NCI-H2227 (cell line): ENCODE measurements around the gene PLK2.

Experiments used
- DNase-seq: peaks from one replicate; lab custom pipeline; 2025; ENCODE audit not compliant: unreplicated experiment; lab: John Stamatoyannopoulos, UW

Gene PLK2

DNA sequence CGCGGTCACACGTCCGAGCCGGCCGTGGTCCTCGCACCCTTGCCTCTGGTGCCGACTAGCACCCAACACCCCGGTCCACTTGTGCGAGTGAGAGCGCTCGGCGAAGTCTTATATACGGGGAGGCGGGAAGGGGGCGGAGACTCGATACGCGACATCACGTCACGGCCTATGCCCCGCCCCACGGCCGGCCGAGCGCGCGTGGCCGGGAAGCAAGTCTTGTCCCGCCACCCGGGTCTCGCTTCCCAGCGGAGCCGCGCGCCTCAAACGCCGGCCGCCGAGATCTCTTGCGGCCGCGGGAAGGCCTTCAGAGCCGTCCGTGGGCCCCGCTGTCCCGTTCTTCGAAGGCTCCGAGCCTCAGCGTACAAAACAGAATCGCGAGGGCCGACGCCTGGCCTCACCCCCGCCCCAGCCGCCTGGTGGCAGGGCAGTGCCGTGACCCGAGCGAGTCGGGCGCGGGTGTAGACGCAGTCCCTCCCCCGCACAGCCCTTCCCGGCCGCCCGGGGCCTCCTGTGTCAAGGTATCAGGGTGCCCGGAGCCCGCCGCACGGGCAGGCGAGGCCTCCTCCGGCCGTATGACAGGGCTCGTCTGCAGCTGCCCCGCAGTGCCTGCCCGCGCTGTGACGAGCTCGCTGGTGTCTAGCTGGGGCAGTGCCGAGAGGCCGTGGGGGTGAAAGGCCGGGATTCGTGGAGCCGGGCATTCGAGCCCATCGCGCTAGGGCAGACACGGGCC, at the start of gene PLK2:
PLK2 (minus strand) TSS at position 85 of the 730 bp plus-strand sequence. CDS start 127 bp downstream, outside the sequence.
- peak; percentile 87 for DNase-seq

DNA sequence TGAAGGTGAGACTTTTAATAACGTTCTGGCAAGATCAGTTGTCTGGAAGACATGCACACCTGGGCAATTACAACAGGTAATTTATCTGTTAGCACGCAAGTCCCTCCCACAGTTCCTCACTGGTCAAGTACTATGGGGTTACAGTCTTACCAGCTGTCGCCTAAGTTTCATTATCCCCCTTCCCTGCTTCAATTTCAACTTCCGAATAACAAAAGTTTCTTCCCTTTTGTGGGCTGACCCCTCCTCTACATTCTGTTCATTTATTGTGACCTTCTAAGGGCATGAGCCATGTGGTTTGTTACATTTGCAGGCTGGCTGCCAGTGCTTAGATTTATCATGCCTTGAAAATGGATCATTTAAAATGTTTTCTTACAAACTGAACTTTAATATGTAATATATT, 47.8 kb upstream of the PLK2 start:
- no peak for DNase-seq

DNA sequence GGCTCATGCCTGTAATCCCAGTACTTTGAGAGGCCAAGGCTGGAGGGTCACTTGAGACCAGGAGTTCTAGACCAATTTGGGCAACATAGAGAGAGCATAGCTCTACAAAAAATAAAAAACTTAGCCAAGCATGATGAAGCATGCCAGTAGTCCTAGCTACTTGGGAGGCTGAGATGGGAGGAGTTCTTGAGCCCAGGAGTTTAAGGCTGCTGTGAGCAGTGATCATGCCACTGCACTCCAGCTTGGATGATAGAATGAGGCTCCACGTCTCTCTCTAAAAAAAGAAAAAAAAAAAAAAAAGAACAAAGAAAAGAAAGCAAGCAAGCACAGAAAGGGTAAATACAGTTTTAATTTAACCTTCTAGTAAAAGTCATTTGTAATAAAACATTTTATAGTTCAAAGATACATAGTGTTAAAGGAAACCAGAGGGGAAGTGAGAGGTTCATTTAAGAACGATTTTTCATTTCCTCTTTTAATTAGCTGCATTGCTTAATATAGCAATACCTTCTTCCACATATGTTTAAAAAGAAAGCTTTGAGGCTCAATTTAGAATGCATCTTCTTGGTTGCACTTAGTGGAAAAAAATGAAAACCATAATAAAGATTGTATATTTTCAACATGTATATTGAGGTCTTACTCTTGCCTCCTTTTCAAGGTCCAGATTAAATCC, 46.2 kb upstream of the PLK2 start:
- DNase-seq = no peak

DNA sequence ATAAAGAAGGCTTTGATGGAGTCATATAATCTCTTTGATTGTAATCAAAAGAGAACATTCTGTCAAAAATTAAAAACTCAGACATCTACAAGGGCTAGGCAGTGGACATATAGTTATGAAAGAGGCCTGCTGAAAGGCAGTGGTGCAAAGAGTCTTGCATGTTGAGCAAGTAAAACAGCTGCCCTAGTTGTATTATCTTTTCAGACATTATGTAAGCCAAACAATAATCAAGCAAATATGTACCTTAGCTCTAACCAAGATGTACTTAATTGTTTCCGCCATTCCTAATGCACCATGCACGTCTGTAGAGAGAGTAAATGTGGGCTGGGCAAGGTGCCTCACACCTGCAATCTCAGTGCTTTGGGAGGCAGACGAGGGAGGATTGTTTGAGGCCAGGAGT, 45.6 kb upstream of the PLK2 start:
- DNase-seq = no peak

DNA sequence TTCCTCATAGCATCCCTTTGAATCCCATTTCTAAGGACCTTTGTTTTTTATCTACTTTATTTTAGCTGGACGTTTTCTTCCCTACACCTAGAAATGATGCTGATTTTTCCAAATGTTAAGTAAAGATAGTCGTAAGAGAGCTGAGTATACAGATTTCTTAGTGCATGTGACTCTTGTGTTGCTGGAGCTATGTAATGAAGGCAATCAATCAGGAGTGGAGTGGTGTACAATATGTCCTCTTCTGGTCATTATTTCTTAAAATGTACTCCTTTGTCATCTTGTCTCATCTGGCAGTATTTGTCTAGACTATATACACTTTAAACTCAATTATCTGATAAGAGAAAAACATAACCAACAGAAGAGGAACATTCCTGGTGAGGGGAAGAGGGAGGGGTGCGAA, 44.9 kb upstream of the PLK2 start:
- DNase-seq = no peak

DNA sequence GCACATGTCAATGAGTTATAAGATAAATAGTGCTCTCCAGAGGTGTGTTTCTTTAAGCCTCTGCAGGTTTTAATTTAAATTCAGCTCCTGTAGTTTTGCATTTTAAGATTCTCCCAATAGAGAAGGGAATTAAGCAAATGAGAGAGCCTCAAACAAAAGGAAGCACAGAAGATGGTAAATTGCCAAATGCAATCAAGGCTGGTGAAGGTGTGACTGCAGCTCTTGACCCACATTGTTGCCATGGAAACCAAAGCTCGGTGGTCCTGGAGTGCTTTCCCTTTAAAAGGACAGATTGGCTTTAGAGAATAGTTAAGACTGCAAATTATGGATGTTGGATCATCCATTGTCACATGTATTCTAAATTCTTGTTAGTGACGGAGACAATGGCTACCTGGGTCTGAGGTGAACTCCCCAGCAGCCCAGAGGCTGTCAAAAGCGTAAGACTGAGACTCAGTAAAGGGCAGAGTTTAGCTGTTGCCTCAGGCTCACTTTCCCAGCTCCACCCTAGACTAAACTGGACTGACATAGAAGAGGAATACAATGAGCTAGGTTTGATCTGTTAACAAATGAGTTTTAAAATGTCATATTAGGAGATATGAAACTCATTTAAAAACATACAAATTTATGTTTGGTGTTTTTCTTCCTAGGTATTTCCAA, 43.6 kb upstream of the PLK2 start:
- peak; percentile 26 for DNase-seq

DNA sequence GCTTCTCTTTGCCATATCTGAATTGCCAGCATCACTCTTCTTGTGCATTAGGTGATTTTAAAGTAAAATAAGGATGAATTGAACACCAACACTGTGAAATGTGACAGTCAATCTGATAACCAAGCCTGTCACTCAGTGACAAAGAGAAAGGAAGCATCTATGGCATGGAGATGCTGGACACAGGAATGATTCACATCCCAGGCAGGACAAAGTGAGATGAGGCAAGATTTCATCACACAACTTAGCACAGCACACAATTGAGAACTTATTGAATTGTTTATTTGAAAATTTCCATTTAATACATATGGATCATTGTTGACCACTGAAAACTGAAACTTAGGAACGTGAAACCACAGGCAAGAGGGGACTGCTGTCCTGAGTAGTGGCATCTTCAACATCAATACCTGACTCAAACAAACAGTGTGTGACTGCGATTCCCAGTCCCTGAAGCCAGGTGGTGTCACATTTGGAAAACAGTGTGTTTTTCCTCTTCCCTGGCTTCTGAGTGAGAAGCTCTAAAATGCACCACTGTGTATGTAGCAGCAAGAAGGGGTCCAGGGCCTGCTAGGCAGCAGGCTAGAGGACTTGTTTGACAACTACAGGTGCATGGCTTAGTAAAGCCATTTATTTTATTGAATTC, 42.0 kb upstream of the PLK2 start:
- no peak for DNase-seq

DNA sequence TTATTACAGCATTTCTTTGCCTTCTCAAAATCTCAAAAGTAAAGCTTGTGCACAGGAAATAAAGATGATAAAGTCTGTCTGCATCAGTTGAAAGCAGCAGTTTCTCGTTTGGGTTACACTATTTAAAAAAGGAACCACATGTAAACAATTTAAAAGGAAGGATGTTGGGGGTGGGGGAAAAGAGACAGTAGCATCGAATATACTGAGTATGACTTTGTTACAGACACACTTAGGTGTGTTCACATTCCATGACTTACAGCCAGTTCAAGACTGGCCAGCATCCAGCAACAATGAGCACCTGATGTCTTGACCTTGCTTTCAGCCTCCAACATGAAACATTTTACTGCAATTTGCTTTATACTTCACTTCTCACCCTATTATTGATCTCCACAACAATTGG, 40.1 kb upstream of the PLK2 start:
- DNase-seq = no peak

DNA sequence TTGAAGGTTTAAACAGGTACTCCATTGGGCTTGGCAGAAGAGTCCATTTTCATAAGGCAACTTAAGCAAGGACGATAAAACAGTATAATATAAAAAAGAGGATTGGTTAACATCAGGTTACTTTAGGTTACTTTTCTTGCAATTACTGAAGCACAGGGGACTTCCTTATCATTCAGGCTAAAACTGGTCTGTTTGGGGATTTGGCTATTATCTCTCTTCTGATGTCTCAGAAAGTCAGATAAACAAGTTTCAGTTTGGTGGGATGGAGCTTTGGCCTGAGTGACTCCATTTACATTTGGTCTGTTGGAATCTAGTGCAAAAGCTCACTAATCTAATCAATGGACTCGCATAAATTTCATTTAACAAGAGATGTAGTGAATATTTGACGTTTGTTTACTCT, 39.3 kb upstream of the PLK2 start:
- no peak for DNase-seq

DNA sequence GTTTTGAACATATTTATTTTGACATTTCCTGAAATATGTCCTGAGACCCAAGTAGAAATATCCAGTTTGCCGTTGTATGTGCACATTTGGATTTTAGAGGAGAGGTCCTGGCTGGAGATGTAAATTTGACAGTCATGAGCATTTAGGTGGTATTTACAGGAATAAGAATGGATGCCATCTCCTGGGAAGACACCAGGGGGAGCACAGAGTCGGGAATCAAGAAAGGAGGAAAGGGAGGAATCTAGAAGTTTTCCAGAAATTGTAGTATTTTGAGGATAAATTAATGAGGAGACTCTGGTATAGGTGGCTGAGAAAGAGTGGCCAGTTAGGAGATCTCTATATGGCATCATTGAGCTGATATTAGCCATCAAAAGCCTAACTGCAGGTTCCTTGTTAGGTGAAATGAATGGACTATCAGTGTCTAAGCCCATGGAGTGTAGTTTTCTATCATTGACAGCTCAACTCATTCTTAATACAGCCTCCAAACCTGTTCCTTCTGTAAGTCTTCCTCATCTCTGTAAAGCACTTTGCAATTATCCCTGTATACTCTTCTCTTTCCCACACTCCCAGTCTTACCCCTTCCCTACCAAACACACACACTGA, 38.6 kb upstream of the PLK2 start:
- peak; percentile 44 for DNase-seq

DNA sequence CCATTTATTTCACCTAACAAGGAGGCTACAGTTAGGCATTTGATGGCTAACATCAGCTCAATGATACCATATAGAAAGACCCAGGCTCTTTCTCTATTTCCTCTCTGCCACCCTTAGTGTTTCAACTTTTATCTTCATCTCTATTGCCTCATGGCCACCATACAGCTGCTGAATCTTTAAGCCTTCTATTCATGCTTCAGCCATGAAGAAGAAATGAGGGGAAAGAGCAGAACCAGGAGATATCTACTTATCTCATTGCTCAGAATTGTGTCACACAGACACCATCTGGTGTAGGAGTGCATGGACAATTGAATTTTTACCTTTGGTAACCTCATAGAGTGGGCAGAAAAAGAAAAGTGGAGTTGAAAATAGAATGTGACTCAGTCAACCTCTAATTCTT, 38.0 kb upstream of the PLK2 start:
- no peak for DNase-seq

DNA sequence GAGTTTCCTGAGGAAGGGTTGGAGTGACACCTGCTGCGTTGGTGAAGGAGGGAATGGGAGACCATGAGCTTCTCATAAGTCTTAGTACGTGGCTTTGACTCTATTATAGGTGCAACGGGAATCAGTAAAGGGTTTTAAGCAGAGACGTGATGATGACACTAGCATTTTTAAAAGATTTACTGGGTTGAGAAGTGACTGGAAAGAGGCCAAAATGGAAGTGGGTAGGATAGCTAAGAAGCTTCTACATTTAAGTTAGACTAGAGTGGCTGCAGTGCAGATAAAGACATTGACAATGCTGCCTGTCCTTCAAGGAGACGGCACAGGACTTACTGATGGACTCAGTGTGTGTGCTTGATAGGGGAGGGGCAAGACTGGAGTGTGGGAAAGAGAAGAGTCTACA, 37.5 kb upstream of the PLK2 start:
- DNase-seq = no peak

DNA sequence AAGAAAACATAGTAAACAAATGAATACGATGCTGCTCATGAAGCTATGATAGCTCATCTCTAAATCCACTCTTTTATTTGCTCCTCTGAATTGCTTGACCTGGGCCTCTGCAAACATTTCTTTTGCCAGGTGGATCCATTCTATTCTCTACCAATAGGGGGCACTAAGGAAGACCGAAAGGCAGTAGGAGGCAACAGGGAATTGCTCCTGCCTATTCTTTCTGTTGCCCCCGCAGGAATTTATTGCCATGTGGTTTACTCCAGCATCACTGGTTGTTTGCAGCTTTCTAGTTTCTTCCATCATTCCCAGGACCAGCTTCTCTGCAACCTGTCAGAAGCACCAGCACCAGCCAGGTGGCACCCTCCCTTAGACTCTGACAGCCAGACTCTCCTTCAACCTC, 36.6 kb upstream of the PLK2 start:
- no peak for DNase-seq

DNA sequence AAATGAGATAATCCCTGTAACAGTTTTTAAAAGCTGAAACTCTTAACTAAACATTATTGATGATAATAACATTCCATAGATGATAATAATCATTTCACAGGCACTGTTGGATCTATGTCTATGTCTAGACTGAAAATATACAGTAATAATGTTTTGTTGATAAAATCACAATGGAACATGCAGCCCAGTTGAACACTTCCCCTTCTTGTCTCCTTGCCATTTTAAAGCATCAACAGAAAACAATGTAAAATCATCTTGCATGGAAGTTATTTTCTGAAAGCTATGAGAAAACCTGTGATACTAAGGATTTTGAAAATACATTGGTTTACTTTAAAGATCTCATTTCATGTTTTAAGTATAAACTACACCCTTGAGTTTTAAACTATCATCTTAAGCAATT, 33.3 kb upstream of the PLK2 start:
- DNase-seq = no peak

DNA sequence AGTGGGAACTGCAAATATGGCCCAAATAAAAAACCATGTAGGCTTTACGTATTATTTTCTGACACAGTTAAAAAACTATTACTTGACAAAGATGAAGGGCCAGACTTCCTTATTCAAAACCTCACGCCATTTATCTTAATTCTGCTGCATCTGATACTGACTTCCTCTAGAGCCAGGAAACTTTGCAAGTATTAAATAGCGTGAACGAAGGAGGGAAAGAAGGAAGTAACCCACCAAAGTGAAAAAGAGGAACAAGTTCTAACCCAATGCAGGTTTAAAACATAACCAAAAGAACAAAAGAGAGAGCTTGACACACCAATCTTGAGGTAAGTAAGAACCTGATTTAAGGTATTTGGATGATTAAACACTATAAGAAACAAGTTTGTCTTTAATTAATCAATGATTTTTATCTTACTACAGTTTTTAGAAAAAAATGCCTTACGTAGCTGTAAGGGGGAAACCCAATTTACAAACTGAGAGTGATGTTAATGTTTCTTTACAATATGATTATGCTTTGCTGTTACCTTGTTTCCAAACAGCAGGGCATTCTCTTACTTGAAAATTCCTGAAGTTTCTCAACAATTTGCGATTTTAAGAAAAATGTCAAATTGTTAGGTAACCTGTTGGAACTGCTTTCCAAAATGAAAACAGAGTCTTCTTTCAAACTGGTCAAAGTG, 31.5 kb upstream of the PLK2 start, which contains the start of gene GAPT:
GAPT (plus strand) TSS at position 220 of the 677 bp plus-strand sequence. CDS start 3,102 bp downstream, outside the sequence.
- DNase-seq = no peak

DNA sequence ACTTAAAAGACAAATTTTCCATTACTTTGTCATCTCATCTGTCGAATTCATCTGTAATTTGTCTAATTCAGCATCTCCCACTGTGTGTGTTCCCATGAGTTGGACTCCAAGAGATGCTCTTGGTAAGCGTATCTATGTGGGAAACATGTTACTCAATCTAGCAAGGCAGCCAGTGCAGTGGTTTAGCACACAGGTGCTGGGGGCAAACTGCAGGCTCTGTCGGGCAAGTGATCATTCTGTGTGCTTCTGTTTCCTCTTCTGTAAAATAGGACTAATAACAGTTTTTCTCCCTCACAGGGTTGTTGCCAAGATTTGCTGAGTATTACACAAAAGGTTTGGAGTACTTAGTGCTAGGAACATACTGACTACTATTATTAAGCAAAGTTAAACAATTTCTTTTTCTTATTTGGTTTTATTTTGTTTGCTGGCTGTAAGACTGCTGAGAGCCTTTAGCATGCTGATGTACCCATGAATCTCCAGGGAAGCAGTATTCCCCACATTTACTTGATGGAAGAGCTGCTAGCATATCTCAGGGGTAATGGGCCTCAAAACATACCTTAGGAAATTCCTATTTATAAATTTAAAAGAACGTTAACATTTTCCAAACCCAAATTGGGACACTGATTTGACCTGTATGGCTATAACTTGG, 30.6 kb upstream of the PLK2 start:
- DNase-seq = peak; percentile 39

DNA sequence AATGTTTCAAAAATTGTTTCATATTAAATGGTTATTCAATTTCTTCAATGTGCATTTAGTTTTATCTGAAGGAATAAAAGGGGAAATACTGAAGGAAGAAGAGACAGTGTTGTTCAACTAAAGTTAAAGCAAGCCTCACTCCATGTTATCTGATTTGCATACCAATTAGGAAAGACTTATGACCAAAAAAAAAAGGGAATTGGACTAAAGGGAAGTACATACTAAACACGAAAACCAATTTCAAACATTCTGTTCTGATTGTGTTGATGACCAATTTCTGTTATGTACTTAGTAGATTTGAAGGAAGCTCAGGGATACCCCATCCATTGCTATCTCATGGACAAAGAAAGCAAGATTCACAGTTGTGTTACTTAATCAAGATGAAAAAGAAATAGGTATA, 26.4 kb upstream of the PLK2 start:
- DNase-seq = no peak

DNA sequence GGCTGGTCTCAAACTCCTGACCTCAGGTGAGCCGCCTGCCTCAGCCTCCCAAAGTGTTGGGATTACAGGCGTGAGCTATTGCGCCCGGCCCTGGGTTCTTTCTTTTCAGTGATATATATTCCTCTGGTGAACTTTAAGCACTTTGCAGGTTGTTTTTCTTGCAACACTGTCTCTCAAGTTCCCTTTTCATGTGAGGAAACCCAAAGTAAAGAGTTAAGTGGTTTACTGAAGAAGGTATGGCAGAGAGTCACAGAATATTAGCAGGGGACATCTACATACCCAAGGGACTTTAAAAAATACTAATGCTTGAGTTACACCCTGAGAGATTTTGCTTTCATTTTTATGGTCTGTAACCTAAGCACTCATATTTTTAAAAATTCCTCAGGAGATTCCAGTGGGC, 24.6 kb upstream of the PLK2 start:
- DNase-seq = no peak

DNA sequence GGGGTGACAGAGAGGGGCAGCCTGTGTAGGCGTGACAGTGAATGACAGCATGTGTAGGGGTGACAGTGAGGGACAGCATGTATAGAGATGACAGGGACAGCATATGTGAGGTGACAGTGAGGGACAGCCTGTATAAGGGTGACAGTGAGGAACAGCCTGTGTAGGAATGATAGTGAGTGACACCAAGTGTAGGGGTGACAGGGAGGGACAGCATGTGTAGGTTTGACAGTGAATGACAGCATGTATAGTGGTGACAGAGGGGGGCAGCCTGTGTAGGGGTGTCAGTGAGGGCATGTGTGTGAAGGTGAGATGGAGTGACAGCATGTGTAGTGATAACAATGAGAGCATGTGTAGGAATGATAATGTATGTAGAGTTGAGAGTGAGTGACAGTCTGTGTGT, 22.6 kb upstream of the PLK2 start:
- no peak for DNase-seq

DNA sequence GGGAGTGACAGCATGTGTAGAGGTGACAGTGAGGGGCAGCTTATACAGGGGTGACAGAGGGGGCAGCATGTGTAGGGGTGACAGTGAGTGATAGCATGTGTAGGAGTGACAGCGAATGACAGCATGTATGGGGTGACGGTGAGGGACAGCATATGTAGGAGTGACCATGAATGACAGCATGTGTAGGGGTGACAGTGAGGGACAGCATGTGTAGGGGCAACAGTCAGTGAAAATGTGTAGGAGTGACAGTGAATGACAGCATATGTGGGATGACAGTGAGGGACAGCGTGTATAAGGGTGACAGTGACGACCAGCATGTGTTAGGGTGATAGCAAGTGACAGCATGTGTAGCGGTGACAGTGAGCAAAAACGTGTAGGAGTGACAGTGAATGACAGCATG, 21.9 kb upstream of the PLK2 start:
- no peak for DNase-seq
